Hippocampal formation (tissue), 2 donors: ENCODE measurements around the gene POMT1.

Experiments used
- DNase-seq, 2 donors: peaks; one replicate each; lab custom pipeline; 2025; lab: John Stamatoyannopoulos, UW

POMT1 gene

DNA sequence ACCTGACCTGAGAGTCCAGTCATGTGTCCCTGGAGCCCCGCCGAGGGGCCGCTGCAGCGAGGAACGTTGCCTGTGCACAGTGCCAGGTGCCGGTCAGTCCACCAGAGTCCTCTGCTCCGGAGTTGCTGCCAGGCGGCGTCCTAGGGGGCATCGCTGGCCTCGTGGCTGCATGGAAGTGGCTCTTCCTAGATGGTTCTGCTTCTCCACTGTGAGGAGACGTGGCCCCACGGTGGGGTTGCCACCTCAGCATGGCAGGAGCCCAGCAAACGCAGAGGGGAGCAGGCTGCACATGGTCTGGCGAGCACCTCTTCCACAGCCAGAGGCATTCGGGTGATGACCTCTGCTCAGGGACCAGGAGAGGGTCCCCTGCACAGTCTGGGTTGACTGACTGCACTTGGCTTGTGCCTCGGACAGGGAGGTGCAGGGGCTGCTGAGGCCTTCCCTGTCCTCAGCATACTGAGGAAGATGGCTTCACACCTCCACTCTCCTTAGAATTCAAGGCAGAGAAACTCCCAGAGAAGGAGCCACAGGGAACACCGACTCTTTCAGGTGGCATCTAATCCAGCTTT is 25.9 kb upstream of the POMT1 start:
- no peak for DNase-seq

- no peak for DNase-seq
These were observed 25.4 kb upstream of the POMT1 start for GRCh38 chr9:131477367-131477766.

DNA sequence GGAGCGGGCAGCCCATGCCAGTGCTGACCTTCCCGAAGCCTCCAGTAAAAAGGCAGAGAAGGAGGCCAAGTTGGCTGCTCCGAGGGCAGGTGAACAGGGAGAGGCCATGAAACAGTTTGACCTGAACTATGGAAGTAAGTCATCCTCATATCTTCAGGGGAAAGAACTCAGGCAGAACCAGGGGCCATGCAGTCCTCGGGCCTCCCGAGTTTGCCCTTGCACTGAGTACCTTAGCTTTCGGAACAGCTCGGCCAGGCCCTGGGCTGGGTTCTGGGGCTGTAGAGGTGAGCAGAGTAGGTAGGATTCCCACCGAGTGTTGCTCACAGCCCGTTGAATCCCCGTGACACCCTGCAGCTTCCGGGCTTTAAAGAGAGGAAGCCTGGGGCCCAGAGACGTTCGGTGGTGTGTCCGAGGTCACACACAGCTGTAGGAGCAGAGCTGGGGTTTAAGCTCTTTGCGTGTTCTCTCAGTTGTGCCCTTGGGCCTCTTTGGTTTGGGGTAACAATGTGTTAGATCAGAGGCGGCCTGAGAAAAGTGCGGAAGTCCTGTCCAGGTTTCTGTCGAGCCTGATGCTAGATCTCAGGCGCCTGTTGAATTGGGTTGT is 24.8 kb upstream of the POMT1 start:
- no peak for DNase-seq

DNA sequence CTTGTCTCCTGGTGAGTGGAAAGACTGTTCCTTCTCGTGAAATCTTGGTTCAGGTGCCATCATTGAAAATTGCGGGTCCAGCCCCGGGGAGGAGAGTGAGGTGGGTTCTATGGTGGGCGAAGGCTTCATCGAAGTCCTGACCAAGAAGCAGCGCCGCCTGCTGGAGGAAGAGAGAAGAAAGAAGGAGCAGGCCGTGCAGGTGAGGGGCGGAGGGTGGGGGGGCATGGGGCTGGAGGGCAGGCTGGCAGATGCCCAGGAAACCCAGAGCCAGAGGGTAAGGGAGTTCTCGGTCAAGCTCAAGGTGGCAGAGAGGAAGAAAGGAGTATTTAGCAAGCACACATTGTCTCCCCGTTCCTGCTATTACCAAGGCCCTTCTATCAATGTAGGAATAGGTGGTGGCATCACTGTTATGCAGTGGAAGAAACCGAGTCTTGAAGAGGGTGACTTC is 24.3 kb upstream of the POMT1 start:
- DNase-seq = no peak

DNA sequence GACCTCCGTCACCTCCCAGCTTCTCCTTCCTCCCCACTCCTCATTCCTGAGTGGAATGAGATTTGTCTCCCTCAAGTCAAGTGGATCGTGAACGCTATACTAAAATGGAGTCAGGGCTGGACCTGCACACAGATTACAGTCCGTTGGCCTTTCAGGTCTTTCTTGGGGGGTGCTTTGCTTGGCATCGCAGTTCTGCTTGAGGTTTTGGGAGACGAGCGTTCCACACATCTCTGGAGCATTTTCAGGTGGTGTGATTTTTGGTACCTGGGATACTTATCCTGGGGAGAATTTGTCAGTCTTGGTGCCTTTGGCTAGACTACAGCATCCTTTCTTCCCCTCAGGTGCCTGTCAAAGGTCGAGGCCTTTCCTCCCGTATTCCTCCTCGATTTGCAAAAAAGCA is 23.8 kb upstream of the POMT1 start:
- no peak for DNase-seq

DNA sequence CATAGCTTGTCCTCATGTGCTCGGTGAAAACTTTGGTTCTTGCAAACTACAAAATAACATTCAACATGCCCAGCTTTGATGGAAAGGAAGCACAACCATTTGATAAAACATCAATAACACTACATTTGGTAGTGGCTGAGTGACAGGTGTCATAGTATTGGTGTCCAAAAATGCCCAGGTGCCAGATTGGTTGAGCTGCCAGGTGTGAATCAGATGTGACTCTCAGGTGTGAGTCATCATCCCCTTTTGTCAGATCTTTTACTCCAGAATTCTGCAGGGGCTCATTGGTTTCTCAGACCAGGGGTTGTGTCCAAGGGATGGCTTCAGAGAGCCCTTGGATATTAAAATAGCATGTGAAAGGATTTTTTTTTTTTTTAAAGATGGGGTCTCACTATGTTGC is 22.5 kb upstream of the POMT1 start:
- DNase-seq = no peak

DNA sequence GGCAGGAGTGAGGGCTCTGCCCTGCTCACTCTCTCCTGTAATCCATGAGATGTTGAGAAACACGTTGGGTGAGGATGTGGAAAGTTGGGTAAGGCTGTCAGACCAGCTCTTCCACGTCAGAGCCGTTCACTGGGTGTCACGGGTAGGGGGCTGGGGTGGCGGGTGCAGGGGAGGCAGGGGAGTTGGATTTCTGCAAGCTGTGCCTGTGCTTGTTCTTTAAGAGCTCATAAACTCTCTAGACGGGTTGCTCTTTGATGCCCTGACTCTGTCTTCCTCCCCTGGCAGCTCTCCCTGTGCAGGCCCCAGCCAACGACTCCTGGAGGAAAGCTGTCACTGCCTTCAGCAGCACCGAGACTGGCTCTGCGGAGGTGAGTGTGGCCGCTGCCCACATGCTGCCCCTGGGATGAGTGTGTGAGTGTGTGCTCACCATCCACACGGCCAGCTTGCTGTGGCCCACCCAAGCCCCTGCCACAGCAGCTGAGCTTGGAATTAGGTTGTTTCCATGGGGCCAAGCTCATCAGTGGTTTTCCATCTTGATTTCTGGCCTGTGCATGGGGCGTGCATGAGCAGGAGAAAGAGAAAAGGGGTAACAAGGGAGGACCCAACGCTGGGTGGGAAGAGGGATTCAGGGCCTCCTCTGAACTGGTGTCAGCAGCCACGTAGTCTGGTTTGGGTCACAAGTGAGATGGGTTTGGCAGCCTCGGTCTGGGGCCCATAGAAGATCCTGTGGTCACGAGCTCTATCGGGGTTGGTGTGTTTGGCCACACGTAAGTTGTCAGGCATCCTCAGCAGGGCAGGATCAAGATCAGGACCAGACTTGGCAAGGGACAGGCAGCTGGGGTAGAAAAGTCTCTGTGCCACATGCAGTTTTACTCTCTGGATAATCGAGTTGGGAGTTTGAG is 21.0 kb upstream of the POMT1 start:
- no peak for DNase-seq

- no peak for DNase-seq
These were observed 20.2 kb upstream of the POMT1 start for GRCh38 chr9:131482343-131483006.

GRCh38 chr9:131483319-131484050 is 19.2 kb upstream of the POMT1 start:
- no peak for DNase-seq

GRCh38 chr9:131484051-131484445 is 18.7 kb upstream of the POMT1 start:
- DNase-seq = no peak

- no peak for DNase-seq
These were observed 18.0 kb upstream of the POMT1 start for GRCh38 chr9:131484560-131485185.

DNA sequence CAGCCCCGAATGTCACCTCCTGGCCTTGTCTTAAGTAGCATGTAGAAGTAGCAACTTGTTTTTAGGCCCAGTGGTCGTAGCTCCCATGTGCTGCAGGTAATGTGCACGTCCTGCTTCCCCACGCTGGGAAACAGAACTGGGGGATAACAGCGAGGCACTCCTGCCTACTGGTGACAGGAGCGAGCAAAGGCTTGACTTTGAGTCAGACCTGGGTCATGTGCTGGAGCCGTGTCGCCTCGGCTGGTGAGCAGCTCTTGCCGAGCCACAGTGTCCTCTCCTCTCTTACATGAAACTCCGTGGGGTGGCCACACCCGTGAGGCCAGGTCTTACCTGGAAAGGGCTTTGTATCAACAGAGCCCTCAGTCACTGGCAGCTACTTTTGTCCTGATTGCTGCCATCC is 17.5 kb upstream of the POMT1 start:
- DNase-seq = no peak

GRCh38 chr9:131485728-131486422 is 16.8 kb upstream of the POMT1 start:
- no peak for DNase-seq

GRCh38 chr9:131487001-131487400 is 15.7 kb upstream of the POMT1 start:
- DNase-seq = no peak

DNA sequence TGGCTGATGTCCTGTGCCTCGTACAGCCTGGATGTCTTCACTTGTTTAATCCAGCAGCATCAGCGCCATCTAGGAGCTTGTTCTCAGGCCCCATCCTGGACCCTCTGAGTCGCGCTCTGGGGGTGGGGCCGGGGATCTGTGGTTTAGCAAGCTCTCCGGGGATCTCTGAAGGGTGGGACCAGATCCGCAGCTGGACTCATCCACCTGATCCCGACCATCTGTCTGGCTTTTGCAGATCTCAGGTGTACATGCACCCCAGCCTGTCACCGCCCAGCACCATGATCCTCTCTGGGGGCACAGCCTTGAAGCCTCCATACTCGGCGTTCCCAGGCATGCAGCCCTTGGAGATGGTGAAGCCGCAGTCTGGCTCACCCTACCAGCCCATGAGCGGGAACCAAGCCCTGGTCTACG is 15.1 kb upstream of the POMT1 start:
- no peak for DNase-seq

- no peak for DNase-seq
These were observed 12.2 kb upstream of the POMT1 start for GRCh38 chr9:131490514-131490913.

- peak in 1 of 2 donors; percentile 31 for DNase-seq
These were observed 11.6 kb upstream of the POMT1 start for GRCh38 chr9:131491001-131491710.

GRCh38 chr9:131492070-131492469 is 10.6 kb upstream of the POMT1 start:
- no peak for DNase-seq

DNA sequence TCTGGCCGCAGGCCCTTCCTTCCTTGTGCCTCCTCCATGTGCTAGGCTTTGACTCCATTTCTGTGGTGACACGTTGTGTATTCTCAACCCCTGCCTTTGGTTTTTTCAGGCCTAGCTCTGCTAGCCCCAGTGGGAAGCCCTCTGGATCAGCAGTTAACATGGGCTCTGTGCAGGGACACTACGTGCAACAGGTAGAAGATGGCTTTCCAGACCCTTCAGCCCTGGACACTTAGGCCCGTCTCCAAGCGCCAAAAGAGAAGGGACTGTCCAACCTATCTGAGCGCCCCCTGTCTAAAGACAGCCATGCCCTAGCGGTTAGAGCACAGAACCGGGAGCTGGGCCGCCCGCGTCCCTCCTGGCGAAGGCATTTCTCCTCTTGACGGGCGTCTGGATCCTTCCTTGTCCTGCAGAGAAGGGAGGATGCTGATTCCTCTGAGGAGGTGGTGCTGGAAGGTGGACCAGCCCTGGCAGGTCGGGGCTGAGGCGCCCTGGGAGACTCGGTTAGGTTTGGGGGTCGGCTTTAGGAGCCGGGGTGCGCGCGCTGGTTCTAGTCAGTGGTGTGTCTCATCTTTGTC is 8.3 kb upstream of the POMT1 start:
- no peak for DNase-seq

DNA sequence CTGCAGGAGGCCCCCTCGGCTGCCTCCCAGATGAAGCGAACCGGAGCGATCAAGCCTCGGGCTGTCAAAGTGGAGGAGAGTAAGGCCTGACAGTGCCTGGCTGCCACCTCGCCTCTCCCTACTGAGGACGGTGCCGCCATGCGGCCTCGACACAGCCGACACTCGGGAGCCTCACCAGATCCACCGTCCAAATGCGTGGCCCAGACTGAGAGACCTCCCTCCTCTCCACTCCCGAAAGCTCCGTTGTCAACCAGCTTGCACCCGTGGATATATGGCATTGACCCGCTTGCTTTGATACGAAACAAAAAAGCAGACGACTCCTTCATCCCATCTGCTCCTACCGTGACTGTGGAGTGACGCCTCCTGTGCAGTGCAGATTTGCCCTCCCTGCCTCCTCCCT is 6.9 kb upstream of the POMT1 start:
- DNase-seq = no peak
